ENCODE results near the gene ESPNL.
"Not testable (repeated sequence)": the region's sequence is repeated elsewhere in the genome, so short reads cannot be mapped to it uniquely, and the experiment has no call there.

The ESPNL gene

GRCh38 chr2:238113611-238114010 lies 13.5 kb downstream of the ESPNL start:
- Histone ChIP-seq H3K79me2 (ENCODE audit: low read length) (no peaks in the 10 kb centered on the region), H3K27me3 (replicated peaks; ENCODE audit: insufficient read depth, low read length) (no peaks in the 10 kb centered on the region), H3K4me3 (ENCODE audit: low read length) (no peak overlapping the region), H3K4me2 (ENCODE audit: low read depth, low read length) (no peak overlapping the region), H3K4me1 (ENCODE audit: low read length) (peaks cover 5% of the 10 kb centered on the region), H3K9ac (ENCODE audit: low read length) (no peak overlapping the region), H4K20me1 (ENCODE audit: insufficient read depth, low read length) (no peaks in the 10 kb centered on the region), H3K36me3 (replicated peaks; ENCODE audit: insufficient read depth, low read length) (no peaks in the 10 kb centered on the region), H3K9me3 (replicated peaks; ENCODE audit: insufficient read depth, low read length) (no peaks in the 10 kb centered on the region), H3K9me2 (replicated peaks; ENCODE audit: insufficient read depth, low read length) (no peaks in the 10 kb centered on the region), H3K27ac (ENCODE audit: low read length) (no peak overlapping the region), H3F3A (ENCODE audit: insufficient read depth, low read length) (no peaks in the 10 kb centered on the region), H2AFZ (ENCODE audit: low read length) (no peak overlapping the region)
- no peak for DNase-seq
- TF ChIP-seq EZH2 (optimal IDR thresholded peaks at IDR 0.05; ENCODE audit: low read depth, low read length) (no peak), EZH2phosphoT487 (IDR thresholded peaks at IDR 0.05; ENCODE audit: low read length) (no peak), CTCF (IDR thresholded peaks at IDR 0.05; ENCODE audit: low read length) (no peak)

- Histone ChIP-seq H3F3A (ENCODE audit: insufficient read depth, low read length) (no peaks in the 10 kb centered on the region), H3K36me3 (replicated peaks; ENCODE audit: insufficient read depth, low read length) (no peaks in the 10 kb centered on the region), H4K20me1 (ENCODE audit: insufficient read depth, low read length) (no peaks in the 10 kb centered on the region), H3K27ac (ENCODE audit: low read length) (no peak overlapping the region), H3K4me2 (ENCODE audit: low read depth, low read length) (no peak overlapping the region), H2AFZ (ENCODE audit: low read length) (no peak overlapping the region), H3K9me3 (replicated peaks; ENCODE audit: insufficient read depth, low read length) (no peaks in the 10 kb centered on the region), H3K9ac (ENCODE audit: low read length) (no peak overlapping the region), H3K79me2 (ENCODE audit: low read length) (no peaks in the 10 kb centered on the region), H3K4me1 (ENCODE audit: low read length) (no peaks in the 10 kb centered on the region), H3K9me2 (replicated peaks; ENCODE audit: insufficient read depth, low read length) (no peaks in the 10 kb centered on the region), H3K27me3 (replicated peaks; ENCODE audit: insufficient read depth, low read length) (no peaks in the 10 kb centered on the region), H3K4me3 (ENCODE audit: low read length) (no peak overlapping the region)
- no peak for DNase-seq
- no peak for TF ChIP-seq EZH2 (optimal IDR thresholded peaks at IDR 0.05; ENCODE audit: low read depth, low read length)
- TF ChIP-seq CTCF (IDR thresholded peaks at IDR 0.05; ENCODE audit: low read length): no peak
Observed at GRCh38 chr2:238114331-238114841, 14.2 kb downstream of the ESPNL start.

- Histone ChIP-seq H3K9me2 (replicated peaks; ENCODE audit: insufficient read depth, low read length) (no peaks in the 10 kb centered on the region), H3K9ac (ENCODE audit: low read length) (no peak overlapping the region), H2AFZ (ENCODE audit: low read length) (no peak overlapping the region), H3F3A (ENCODE audit: insufficient read depth, low read length) (no peaks in the 10 kb centered on the region), H3K4me2 (ENCODE audit: low read depth, low read length) (no peak overlapping the region), H3K79me2 (ENCODE audit: low read length) (no peaks in the 10 kb centered on the region), H4K20me1 (ENCODE audit: insufficient read depth, low read length) (no peaks in the 10 kb centered on the region), H3K4me3 (ENCODE audit: low read length) (no peak overlapping the region), H3K4me1 (ENCODE audit: low read length) (no peaks in the 10 kb centered on the region), H3K9me3 (replicated peaks; ENCODE audit: insufficient read depth, low read length) (no peaks in the 10 kb centered on the region), H3K27ac (ENCODE audit: low read length) (no peak overlapping the region), H3K36me3 (replicated peaks; ENCODE audit: insufficient read depth, low read length) (no peaks in the 10 kb centered on the region), H3K27me3 (replicated peaks; ENCODE audit: insufficient read depth, low read length) (no peaks in the 10 kb centered on the region)
- TF ChIP-seq EZH2phosphoT487 (IDR thresholded peaks at IDR 0.05; ENCODE audit: low read length): no peak
- no peak for TF ChIP-seq EZH2 (optimal IDR thresholded peaks at IDR 0.05; ENCODE audit: low read depth, low read length)
- TF ChIP-seq CTCF (IDR thresholded peaks at IDR 0.05; ENCODE audit: low read length): no peak
- DNase-seq: no peak
Observed at GRCh38 chr2:238114851-238115660, 14.9 kb downstream of the ESPNL start.

GRCh38 chr2:238115709-238116108 lies 15.6 kb downstream of the ESPNL start:
- not testable (repeated sequence) for H2AFZ ChIP-seq (ENCODE audit: low read length); H4K20me1 ChIP-seq (ENCODE audit: insufficient read depth, low read length); H3K27me3 ChIP-seq (replicated peaks; ENCODE audit: insufficient read depth, low read length); H3K27ac ChIP-seq (ENCODE audit: low read length); H3K9me2 ChIP-seq (replicated peaks; ENCODE audit: insufficient read depth, low read length); H3K9me3 ChIP-seq (replicated peaks; ENCODE audit: insufficient read depth, low read length); H3K4me1 ChIP-seq (ENCODE audit: low read length); H3K36me3 ChIP-seq (replicated peaks; ENCODE audit: insufficient read depth, low read length); DNase-seq; H3K79me2 ChIP-seq (ENCODE audit: low read length); H3K4me2 ChIP-seq (ENCODE audit: low read depth, low read length); H3K9ac ChIP-seq (ENCODE audit: low read length); H3K4me3 ChIP-seq (ENCODE audit: low read length); H3F3A ChIP-seq (ENCODE audit: insufficient read depth, low read length)
